ENCODE measurements around the gene DPH1. TPM values are rescaled to one million over a fixed set of nuclear protein-coding genes. Genes with fewer than 3 reads are reported as not detected.

The DPH1 gene
- total and polyA plus RNA-seq, 2 of the 4 experiments (the other 2 are of a cell fraction): 24.4 to 49.9 TPM

GRCh38 chr17:1999557-2000251 lies 30.2 kb upstream of the DPH1 start:
- Histone ChIP-seq H3K9me1 (ENCODE audit: insufficient read depth, low read length) (no peaks in the 10 kb centered on the region), H2BK120ac (ENCODE audit: low read depth, low read length) (no peak overlapping the region), H3K56ac (ENCODE audit: extremely low read depth, insufficient read depth, low read length) (no peak overlapping the region), H3K4me3 (ENCODE audit: insufficient read depth, low read depth, low read length) (no peak overlapping the region), H2BK5ac (ENCODE audit: low read depth, low read length, poor library complexity, severe bottlenecking) (no peak overlapping the region), H2AK5ac (ENCODE audit: low read depth, low read length) (peak overlapping the region; percentile 17; the same call in 1 of the 2 replicates), H4K5ac (ENCODE audit: low read depth, low read length) (no peak overlapping the region), H3K36me3 (ENCODE audit: control insufficient read depth, insufficient read depth, low read length) (no peaks in the 10 kb centered on the region), H3K9me3 (ENCODE audit: control insufficient read depth, insufficient read depth, low read length) (no peaks in the 10 kb centered on the region), H3K4ac (ENCODE audit: low read depth, low read length) (no peak overlapping the region; the same call in 1 of the 2 replicates), H2AK9ac (replicated peaks; ENCODE audit: low read depth, low read length, poor library complexity) (peak overlapping the region; percentile 33), H3K23ac (ENCODE audit: low read depth, low read length) (no peak overlapping the region), H3K9ac (ENCODE audit: low read depth, low read length) (no peak overlapping the region), H3K4me2 (ENCODE audit: low read depth, low read length) (no peak overlapping the region), H3K79me1 (ENCODE audit: low read depth in 1 of 2, low read length in 2 of 2) (no peaks in the 10 kb centered on the region), H4K20me1 (ENCODE audit: insufficient read depth, low read length) (no peaks in the 10 kb centered on the region), H4K91ac (ENCODE audit: insufficient read depth, low read depth, low read length) (no peak overlapping the region), H2BK15ac (ENCODE audit: low read depth, low read length) (no peak overlapping the region), H3K4me1 (ENCODE audit: control insufficient read depth, insufficient read depth, low read length) (peaks cover 11% of the 10 kb centered on the region), H4K8ac (ENCODE audit: low read depth in 2 of 2, low read length in 2 of 2) (peak overlapping the region in 1 of 2 experiments; percentile 52; a peak in 1 of 4 replicates), H2BK20ac (ENCODE audit: low read depth, low read length) (no peak overlapping the region), H3K14ac (replicated peaks; ENCODE audit: low read depth, low read length) (peak overlapping the region; percentile 23; the same call in 1 of the 2 replicates), H3K27me3 (ENCODE audit: control insufficient read depth, insufficient read depth, low read length) (peaks cover 17% of the 10 kb centered on the region), H3K27ac (ENCODE audit: insufficient read depth, low read length) (no peak overlapping the region), H3K18ac (ENCODE audit: low read depth, low read length) (no peak overlapping the region), H2AFZ (replicated peaks; ENCODE audit: low read length, poor library complexity) (peak overlapping the region; percentile 77)
- in situ Hi-C loops (cut with MboI; ENCODE audit: low sequenced_read_pairs) (no loop called here), dilution Hi-C loops (cut with HindIII; ENCODE audit: low sequenced_read_pairs, unreplicated experiment) (no loop called here), intact Hi-C loops (cut with micrococcal nuclease) (no loop called here)
- ATAC-seq (ENCODE audit: low read depth): peak; percentile 69
- 63% methylated on average over 6 of the region's 13 CpGs; no CpG with 5 or more reads in 1 of the 2 experiments for WGBS, 2 experiments (ENCODE audit: extremely low coverage in 2 of 2, insufficient read length in 1 of 2)
- ChIA-PET POLR2A (ENCODE audit: unreplicated experiment) (no interaction called here), CTCF (no interaction called here)
- BruUV-seq (replicated peaks): no TSS peak
- peak; percentile 33; the same call in 1 of the 2 replicates for TF ChIP-seq MAFK (IDR thresholded peaks at IDR 0.05; ENCODE audit: low read depth, low read length)
- no peak for TF ChIP-seq CEBPB (IDR thresholded peaks at IDR 0.05; ENCODE audit: low read depth, low read length)
- TF ChIP-seq BHLHE40 (IDR thresholded peaks at IDR 0.05; ENCODE audit: low read depth, low read length): no peak
- no peak for TF ChIP-seq CHD1 (IDR thresholded peaks at IDR 0.05; ENCODE audit: low read depth, low read length)
- DNase-seq: peak; percentile 19
